ENCODE data around the gene RBM47. TPM values are rescaled to one million over a fixed set of nuclear protein-coding genes. Genes with fewer than 3 reads are reported as not detected.

Gene RBM47
- total RNA-seq, 1 donor from 2014 or later: 34.8 TPM

DNA sequence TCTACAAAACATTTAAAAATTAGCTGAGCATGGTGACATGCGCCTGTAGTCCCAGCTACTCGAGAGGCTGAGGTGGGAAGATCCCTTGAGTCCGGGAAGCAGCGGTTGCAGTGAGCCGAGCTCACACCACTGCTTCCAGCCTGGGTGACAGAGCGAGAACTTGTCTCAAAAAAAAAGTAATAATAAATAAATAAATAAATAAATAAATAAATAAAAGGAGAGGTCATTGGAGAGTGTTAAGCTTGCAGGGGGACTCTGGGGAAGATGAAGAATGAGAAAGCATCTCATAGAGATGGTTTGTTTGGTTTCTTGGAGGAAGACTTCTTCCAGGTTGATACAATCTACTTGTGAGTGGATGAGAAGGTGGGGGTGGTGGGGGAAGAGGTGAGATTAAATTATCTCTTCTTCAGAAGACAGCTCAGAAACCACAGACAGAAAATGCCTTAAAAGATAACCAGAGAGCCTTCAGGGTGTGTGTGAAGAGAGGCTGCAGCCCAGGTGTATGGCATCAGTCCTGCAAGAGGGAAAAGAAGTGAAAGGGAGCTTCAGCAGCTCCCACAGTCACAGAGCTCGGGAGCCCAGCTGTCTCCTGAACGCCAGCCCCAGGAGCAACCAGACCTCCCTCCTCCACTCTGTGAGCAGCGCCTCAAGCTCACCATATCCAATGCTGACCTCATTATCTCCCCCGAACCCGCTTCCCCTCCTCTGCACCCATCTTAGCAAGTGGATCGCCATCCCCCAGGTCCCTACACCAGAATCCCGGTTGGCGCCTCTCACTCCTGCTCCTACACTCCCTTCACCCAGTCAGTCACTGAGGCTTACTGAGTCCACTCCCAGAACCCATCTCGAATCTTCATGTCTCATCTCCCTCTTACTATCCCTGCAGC, 48.2 kb downstream of the RBM47 start:
- Mint-ChIP-seq H3K27ac (peak overlapping the region; percentile 38), H3K36me3 (ENCODE audit: low read depth) (peaks cover 31% of the 10 kb centered on the region), H3K4me1 (ENCODE audit: low read depth) (peaks cover 59% of the 10 kb centered on the region), H3K27me3 (ENCODE audit: low read depth) (peaks cover 1% of the 10 kb centered on the region), H3K4me3 (ENCODE audit: low read depth) (peak overlapping the region; percentile 4), H3K9me3 (no peaks in the 10 kb centered on the region)
- intact Hi-C loops (cut with micrococcal nuclease): loop anchor here (1.0 to 2.0 kb wide), 6 partner anchors 15 to 141 kb away; no protein-coding TSS in a partner anchor
- no peak for DNase-seq (ENCODE audit: low spot score)

DNA sequence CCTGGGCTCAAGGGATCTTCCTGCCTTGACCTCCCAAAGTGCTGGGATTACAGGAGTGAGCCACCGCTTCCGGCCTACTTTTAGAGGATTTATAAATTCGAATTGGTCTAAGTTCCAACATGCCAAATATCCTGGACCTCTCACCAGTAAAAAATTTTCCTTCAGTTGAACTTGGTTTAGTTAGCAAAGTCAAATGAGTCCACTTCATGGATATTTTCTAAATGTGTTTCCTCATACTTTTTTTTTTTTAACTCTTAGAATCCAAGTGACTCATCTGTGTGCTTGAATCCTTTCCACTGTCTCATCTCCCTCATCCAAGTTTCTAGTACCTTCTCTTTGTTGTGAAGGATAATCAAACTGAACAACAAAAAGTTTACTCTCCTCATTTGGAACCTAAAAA, 49.7 kb downstream of the RBM47 start:
- H3K9me3 Mint-ChIP-seq: no peaks in the 10 kb centered on the region

DNA sequence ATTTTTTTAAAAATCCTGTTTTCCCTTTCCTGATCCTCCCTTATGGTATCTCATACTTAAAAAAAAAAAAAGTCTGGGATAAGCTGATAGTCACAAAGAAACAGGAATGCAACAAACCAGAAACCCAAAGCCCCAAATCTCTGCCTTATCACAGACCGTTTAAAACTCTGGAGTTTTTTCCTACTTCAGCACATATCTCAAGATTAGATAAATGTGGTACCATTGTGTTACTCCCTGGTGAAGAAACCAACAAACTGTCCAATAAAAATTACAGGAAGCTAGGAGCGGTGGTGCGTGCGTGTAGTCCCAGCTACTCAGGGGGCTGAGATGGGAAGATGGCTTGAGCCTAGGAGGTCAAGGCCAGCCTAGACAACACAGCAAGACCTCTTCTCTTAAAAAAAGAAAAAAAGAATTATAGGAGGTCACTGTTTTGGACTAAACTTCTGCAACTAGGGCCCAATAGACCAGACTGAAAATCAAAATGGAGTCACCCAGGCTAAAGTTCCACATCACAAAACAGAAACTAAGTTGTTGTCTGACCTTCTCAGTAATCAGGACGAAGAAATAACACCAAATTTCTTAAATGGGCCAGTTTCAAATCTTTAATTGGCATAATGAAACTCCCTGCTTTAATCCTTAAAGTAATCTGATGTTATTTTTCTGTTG, 51.9 kb downstream of the RBM47 start:
- intact Hi-C loops (cut with micrococcal nuclease): loop anchor here (1.0 kb wide), 1 partner anchor 125 kb away; no protein-coding TSS in a partner anchor
- H3K36me3 Mint-ChIP-seq (ENCODE audit: low read depth): peaks cover 28% of the 10 kb centered on the region
- H3K27me3 Mint-ChIP-seq (ENCODE audit: low read depth): no peaks in the 10 kb centered on the region
- H3K9me3 Mint-ChIP-seq: no peaks in the 10 kb centered on the region
- DNase-seq (ENCODE audit: low spot score): no peak
- no peak overlapping the region for H3K4me3 Mint-ChIP-seq (ENCODE audit: low read depth)
- peaks cover 65% of the 10 kb centered on the region for H3K4me1 Mint-ChIP-seq (ENCODE audit: low read depth)
- peak overlapping the region; percentile 79 for H3K27ac Mint-ChIP-seq

More for the DNA sequence above, 49.7 kb downstream of the RBM47 start:
- Mint-ChIP-seq H3K4me3 (ENCODE audit: low read depth) (no peak overlapping the region), H3K27ac (peak overlapping the region; percentile 38), H3K4me1 (ENCODE audit: low read depth) (peaks cover 56% of the 10 kb centered on the region), H3K36me3 (ENCODE audit: low read depth) (peaks cover 31% of the 10 kb centered on the region), H3K27me3 (ENCODE audit: low read depth) (peaks cover 1% of the 10 kb centered on the region)
- DNase-seq (ENCODE audit: low spot score): no peak
- intact Hi-C loops (cut with micrococcal nuclease): loop anchor here (2.0 kb wide), 3 partner anchors 13 to 143 kb away; no protein-coding TSS in a partner anchor

DNA sequence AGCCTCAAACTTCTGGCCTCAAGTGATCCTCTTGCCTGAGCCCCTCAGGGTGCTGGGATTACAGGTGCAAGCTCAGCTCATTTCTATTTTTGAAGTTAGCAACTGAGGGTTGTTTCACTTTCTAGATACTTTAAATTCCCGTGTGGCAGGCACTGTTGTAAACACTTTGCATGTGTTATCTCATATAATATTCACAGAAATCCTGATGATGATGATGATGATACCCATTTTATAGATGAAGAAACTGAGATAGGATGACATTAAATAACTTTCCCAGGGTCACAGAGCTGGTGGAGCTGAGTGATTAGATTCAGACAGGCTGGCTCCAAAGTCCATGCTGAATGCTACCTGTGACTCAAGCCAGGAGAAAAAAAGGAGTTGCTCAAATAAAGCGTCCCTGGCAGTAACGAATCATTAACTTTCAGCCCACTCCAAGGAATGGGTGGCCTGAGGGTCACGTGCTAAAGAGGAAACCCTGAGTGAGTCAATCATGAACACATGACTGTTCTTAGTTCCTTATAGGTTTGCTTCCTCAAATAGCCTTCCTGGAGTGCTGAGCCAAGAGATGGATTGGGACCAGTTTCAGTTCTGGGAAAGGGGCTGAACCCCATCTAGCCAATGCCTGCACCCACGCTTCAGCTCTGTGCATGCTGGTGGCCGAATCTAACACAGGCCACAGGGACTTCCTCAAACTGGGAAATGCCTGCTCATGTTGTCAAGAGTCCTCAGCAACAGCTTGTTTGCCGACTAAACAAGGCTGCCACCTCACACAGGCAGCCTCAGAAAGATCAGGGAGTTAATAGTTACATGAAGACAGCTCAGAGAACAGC, 52.8 kb downstream of the RBM47 start:
- intact Hi-C loops (cut with micrococcal nuclease): no loop called here
- peak overlapping the region; percentile 11 for H3K4me3 Mint-ChIP-seq (ENCODE audit: low read depth)
- H3K27me3 Mint-ChIP-seq (ENCODE audit: low read depth): no peaks in the 10 kb centered on the region
- H3K4me1 Mint-ChIP-seq (ENCODE audit: low read depth): peaks cover 58% of the 10 kb centered on the region
- H3K36me3 Mint-ChIP-seq (ENCODE audit: low read depth): peaks cover 24% of the 10 kb centered on the region
- H3K9me3 Mint-ChIP-seq: no peaks in the 10 kb centered on the region
- no peak for DNase-seq (ENCODE audit: low spot score)
- peak overlapping the region; percentile 79 for H3K27ac Mint-ChIP-seq

DNA sequence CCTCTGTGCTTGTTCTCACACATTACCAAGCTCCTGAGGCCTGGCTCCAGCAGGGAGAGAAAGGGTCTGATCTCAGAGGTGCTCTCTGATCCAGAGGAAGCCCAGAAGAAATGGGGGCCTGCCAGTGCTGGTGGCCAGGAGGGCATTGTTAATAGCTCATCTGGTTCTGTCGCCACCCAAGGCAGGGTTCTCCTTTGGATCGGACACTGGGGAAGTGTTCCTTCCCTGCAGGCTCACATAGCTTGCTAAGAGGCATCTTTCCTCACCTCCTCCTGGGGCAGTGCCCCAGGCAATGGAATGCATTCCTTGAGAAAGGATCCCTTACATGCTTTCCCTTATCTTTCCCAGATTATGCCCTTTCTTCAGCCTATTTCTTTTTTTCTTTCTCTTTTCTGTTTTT, 53.8 kb downstream of the RBM47 start:
- H3K27me3 Mint-ChIP-seq (ENCODE audit: low read depth): no peaks in the 10 kb centered on the region
- H3K27ac Mint-ChIP-seq: peak overlapping the region; percentile 79
- no peak for DNase-seq (ENCODE audit: low spot score)
- intact Hi-C loops (cut with micrococcal nuclease): no loop called here
- H3K4me3 Mint-ChIP-seq (ENCODE audit: low read depth): no peak overlapping the region
- H3K36me3 Mint-ChIP-seq (ENCODE audit: low read depth): peaks cover 24% of the 10 kb centered on the region
- H3K4me1 Mint-ChIP-seq (ENCODE audit: low read depth): peaks cover 57% of the 10 kb centered on the region
- H3K9me3 Mint-ChIP-seq: no peaks in the 10 kb centered on the region

DNA sequence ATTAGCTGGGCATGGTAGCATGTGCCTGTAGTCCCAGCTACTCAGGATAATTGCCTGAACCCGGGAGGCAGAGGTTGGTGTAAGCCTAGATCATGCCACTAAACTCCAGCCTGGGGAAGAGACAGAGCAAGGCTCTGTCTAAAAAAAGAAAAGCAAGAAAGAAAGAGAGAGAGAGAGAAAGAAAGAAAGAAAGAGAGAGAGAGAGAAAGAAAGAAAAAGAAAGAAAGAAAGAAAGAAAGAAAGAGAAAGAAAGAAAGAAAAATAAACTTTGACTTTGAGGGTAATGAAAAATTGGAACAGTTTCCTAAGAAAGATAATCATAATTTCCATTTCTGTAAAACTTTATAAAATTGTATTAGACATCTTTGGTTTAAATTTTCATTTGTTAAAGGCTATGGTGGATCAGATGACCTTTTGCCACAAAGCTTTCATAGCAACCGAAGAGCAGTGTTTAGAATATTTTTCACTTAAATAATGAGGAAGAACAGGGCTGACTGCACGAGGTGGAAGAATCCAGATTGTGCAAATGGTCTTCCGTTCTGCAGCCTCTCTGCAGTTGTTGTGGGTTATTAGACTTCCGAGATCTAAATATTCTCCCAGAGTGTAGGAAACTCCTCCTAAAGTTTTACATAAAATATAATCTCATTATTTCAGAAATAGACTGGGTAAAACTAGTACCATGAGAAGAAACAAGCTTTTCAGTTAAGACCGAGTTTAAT, 55.9 kb downstream of the RBM47 start:
- peaks cover 54% of the 10 kb centered on the region for H3K4me1 Mint-ChIP-seq (ENCODE audit: low read depth)
- no peaks in the 10 kb centered on the region for H3K27me3 Mint-ChIP-seq (ENCODE audit: low read depth)
- DNase-seq (ENCODE audit: low spot score): no peak
- H3K4me3 Mint-ChIP-seq (ENCODE audit: low read depth): peak overlapping the region; percentile 69
- H3K9me3 Mint-ChIP-seq: no peaks in the 10 kb centered on the region
- H3K27ac Mint-ChIP-seq: peak overlapping the region; percentile 92
- H3K36me3 Mint-ChIP-seq (ENCODE audit: low read depth): peaks cover 19% of the 10 kb centered on the region
- intact Hi-C loops (cut with micrococcal nuclease): no loop called here

DNA sequence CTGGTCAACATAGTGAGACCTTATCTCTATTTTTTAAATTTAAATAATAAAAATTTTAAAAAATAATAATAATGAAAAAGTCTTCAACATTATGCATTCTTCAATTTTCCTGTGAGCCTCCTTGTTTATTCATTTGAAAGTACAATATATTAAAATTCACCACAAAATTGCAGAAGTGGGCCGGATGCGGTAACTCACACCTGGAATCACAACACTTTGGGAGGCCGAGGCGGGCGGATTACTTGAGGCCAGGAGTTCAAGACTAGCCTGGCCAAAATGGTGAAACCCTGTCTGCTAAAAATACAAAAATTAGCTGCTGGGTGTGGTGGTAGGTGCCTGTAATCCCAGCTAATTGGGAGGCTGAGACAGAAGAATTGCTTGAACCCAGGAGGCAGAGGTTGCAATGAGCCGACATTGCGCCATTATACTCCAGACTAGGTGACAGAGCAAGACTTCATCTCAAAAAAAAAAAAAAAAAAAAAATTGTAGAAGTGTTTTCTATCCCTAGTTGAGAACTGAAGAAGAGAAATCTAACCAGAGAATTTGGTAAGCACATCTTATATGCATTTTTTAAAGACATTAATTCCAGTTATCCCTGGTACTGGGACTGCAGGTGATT, 56.9 kb downstream of the RBM47 start:
- intact Hi-C loops (cut with micrococcal nuclease): no loop called here
- no peaks in the 10 kb centered on the region for H3K9me3 Mint-ChIP-seq

DNA sequence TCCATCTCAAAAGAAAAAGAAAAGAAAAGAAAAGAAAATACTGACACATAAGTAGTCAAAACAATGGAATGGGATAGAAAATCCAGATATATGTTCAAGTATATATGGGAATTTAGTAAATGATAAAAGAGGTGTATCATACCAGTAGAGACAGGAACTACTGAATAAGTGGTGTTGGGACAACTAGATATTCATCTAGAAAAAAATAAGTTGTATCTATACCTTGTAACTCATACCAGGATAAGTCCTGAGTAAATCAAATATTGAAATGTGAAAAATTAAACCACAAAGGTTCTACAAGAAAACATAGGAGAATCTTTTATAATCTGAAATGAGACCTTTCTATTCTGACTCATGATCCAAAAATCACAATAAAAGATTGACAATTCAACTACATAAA, 58.5 kb downstream of the RBM47 start:
- H3K36me3 Mint-ChIP-seq (ENCODE audit: low read depth): peaks cover 15% of the 10 kb centered on the region
- H3K27ac Mint-ChIP-seq: peak overlapping the region; percentile 12
- peaks cover 33% of the 10 kb centered on the region for H3K4me1 Mint-ChIP-seq (ENCODE audit: low read depth)

More for the DNA sequence above, 56.9 kb downstream of the RBM47 start:
- Mint-ChIP-seq H3K36me3 (ENCODE audit: low read depth) (peaks cover 16% of the 10 kb centered on the region), H3K27me3 (ENCODE audit: low read depth) (no peaks in the 10 kb centered on the region), H3K4me1 (ENCODE audit: low read depth) (peaks cover 48% of the 10 kb centered on the region), H3K27ac (no peak overlapping the region), H3K4me3 (ENCODE audit: low read depth) (no peak overlapping the region)
- no peak for DNase-seq (ENCODE audit: low spot score)

DNA sequence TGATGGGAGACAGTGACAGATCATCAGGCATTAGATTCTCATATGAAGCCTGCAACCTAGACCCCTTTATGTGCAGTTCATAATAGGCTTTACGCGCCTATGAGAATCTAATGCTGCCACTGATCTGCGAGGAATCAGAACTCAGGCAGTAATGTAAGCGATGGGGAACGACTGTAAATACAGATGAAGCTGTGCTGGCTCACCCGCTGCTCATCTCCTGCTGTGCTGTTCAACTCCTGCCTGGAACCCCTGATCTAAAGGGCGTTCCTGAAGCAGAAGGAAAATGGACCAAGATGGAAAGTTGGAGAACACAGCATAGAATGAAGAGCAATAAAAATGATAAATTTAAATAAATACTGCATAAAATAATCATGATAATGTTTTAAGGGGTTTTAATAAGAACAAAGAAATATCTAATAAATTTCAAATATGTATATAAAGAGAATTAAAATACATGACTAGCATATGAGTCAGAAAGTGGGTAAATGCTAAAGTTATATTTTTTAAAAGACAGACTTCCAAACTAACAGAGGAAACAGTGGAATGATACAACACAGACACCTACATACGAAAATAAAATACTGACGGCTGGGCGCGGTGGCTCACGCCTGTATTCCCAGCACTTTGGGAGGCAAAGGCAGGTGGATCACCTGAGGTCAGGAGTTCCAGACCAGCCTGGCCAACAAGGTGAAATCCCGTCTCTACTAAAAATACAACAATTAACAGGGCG, 59.2 kb downstream of the RBM47 start:
- no peaks in the 10 kb centered on the region for H3K9me3 Mint-ChIP-seq
- intact Hi-C loops (cut with micrococcal nuclease): no loop called here
- H3K36me3 Mint-ChIP-seq (ENCODE audit: low read depth): peaks cover 12% of the 10 kb centered on the region
- peaks cover 32% of the 10 kb centered on the region for H3K4me1 Mint-ChIP-seq (ENCODE audit: low read depth)
- no peak overlapping the region for H3K4me3 Mint-ChIP-seq (ENCODE audit: low read depth)
- H3K27me3 Mint-ChIP-seq (ENCODE audit: low read depth): no peaks in the 10 kb centered on the region
- H3K27ac Mint-ChIP-seq: no peak overlapping the region
- DNase-seq (ENCODE audit: low spot score): no peak

More for the DNA sequence above, 58.5 kb downstream of the RBM47 start:
- DNase-seq (ENCODE audit: low spot score): no peak
- no peak overlapping the region for H3K4me3 Mint-ChIP-seq (ENCODE audit: low read depth)
- intact Hi-C loops (cut with micrococcal nuclease): no loop called here
- H3K9me3 Mint-ChIP-seq: no peaks in the 10 kb centered on the region
- no peaks in the 10 kb centered on the region for H3K27me3 Mint-ChIP-seq (ENCODE audit: low read depth)

DNA sequence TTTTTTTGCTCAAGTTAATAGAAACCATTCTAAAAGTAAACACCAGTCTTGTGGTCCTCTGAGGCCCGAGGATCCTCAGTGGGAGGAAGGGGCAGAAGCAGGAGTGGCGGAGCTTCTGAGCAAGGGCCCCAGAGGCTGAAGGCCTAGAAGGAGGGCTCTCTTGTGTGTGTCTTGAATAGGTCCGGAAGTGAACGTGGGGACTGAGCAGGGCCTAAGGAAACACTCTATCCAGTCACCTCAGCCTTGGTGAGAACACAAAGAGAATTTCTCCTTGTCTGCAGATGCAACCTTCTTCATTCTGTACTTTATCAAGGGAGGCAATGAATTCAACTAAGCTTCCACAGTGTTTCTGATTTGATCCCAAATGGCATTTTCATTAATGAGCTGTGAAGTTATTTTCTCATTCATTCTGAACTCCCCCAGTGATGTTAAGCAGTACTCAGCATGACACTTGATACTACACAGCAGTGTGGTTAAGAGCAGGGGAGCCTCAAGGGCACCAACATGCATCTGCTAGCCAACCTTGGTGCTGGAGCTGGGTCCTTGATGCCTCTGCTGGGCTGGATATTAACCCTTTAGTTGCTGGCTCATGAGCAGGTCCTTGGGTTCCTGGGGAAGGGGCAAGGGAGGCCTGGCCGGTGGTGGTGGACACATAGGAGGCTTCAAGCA, 64.7 kb downstream of the RBM47 start:
- peaks cover 8% of the 10 kb centered on the region for H3K36me3 Mint-ChIP-seq (ENCODE audit: low read depth)
- H3K9me3 Mint-ChIP-seq: no peaks in the 10 kb centered on the region
- no peaks in the 10 kb centered on the region for H3K27me3 Mint-ChIP-seq (ENCODE audit: low read depth)
- intact Hi-C loops (cut with micrococcal nuclease): no loop called here
- H3K4me1 Mint-ChIP-seq (ENCODE audit: low read depth): peaks cover 35% of the 10 kb centered on the region
- no peak for DNase-seq (ENCODE audit: low spot score)
- H3K27ac Mint-ChIP-seq: no peak overlapping the region
- H3K4me3 Mint-ChIP-seq (ENCODE audit: low read depth): no peak overlapping the region

DNA sequence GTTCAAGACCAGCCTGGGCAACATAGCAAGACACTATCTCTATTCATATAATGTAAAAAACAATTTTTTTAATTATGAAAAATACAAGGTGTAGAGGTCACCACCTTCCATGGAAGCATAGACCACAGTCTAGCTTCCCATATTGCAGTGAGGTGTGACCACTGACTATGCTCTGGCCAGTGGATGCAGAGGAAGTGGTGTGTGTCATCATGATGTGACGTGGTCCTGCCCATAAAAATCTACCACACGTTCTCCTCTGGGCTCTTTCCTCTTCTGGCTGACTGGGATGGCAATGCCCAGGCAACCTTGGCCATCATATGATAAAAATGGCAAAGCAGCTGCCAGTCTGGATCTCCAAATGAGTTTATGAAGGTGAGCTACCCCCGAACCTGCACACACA, 65.7 kb downstream of the RBM47 start:
- H3K36me3 Mint-ChIP-seq (ENCODE audit: low read depth): peaks cover 6% of the 10 kb centered on the region
- H3K4me3 Mint-ChIP-seq (ENCODE audit: low read depth): no peak overlapping the region
- intact Hi-C loops (cut with micrococcal nuclease): no loop called here
- DNase-seq (ENCODE audit: low spot score): no peak
- no peak overlapping the region for H3K27ac Mint-ChIP-seq
- H3K9me3 Mint-ChIP-seq: no peaks in the 10 kb centered on the region
- peaks cover 43% of the 10 kb centered on the region for H3K4me1 Mint-ChIP-seq (ENCODE audit: low read depth)
- H3K27me3 Mint-ChIP-seq (ENCODE audit: low read depth): no peaks in the 10 kb centered on the region
